Measurements from ENCODE around the gene MAP2K7.
"Not testable (repeated sequence)": the region's sequence is repeated elsewhere in the genome, so short reads cannot be mapped to it uniquely, and the experiment has no call there.

MAP2K7 gene

DNA sequence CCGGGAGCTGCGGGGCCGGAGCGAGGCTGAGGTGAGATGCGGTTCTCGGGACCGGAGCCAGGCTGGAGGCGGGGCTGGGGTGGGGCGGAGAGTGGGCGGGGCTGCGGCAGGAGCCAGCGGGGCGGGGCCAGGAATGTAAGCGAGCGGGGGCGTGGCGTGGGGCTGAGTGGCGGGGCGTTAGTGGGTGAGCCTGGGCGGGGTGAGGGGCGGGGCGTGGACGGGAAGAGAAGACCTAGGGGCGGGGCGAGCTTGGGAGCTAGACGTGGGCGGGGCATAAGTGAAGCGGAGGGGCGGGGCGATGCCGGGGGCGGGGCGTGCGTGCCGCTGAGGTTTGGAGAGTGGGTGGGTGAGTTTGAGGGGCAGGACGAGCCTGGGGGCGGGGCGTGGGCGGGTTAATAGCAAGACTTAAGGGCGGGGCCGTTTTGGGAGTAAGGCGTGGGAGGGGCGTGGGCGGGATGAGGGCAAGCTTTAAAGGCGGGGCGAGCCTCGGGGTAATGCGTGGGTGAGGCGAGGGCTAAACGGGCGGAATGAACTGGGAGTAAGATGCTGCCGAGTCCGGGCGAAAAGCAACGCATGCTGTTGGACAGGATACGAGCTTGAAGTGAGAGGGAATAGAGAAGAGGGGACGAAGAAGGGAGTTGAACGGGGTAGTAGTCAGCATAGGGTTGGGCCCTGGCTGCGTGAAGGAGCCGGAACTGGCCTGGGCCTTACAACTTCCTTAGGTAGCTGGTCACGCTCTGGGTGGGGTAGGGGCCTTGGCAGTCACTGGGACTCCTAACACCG is 17.0 kb downstream of the MAP2K7 start:
- DNase-seq (ENCODE audit: low read depth), result peak; percentile 61

- no peak for DNase-seq (ENCODE audit: low read depth)
Observed at GRCh38 chr19:7921302-7921966, 17.8 kb downstream of the MAP2K7 start.

GRCh38 chr19:7921967-7922835 is 18.5 kb downstream of the MAP2K7 start:
- no peak for DNase-seq (ENCODE audit: low read depth)

- no peak for DNase-seq (ENCODE audit: low read depth)
Observed at GRCh38 chr19:7922836-7923195, 19.1 kb downstream of the MAP2K7 start.

DNA sequence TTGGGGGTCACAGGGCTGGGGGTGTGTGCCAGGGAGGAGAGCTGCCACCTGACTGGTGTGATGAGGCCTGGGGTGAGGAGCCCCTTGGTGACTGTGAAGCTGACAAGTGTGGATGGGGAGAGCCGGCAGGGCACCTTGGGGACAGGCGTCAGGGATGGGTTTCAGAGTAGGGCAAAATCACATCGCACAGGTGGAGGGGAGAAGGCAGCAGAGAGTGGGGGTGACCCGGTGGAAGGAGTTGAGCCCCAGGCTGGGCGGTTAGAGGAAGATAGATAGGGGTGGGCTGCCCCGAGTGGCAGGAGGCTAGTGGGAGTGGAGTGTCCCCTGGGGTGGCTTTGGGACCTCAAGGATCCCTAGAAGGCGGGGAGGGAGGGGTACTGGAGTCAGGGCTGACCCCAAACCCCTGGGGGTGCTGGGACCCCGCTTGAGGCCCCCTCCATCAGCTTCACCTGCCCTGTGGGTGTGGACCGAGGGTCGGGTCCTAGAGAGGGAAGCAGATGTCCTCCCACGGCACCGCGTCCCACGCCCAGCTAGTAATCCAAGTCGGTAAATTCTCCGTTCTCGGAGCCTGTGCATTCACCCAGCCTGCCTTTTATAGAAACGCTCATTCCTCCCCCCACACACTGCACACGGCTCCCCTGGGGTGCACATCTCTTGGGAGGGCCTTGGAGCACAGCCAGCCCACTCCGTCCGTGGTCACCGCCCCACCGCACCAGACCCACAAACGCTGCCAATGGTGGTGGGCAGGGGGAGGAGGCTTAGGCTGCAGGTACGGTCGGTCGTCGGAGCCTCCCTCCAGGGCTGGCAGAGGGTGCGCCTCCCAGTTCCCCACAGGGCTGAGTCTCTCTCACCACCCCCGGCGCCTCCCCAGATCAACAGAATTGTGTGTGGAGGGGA is 19.9 kb downstream of the MAP2K7 start:
- no peak for DNase-seq (ENCODE audit: low read depth)

DNA sequence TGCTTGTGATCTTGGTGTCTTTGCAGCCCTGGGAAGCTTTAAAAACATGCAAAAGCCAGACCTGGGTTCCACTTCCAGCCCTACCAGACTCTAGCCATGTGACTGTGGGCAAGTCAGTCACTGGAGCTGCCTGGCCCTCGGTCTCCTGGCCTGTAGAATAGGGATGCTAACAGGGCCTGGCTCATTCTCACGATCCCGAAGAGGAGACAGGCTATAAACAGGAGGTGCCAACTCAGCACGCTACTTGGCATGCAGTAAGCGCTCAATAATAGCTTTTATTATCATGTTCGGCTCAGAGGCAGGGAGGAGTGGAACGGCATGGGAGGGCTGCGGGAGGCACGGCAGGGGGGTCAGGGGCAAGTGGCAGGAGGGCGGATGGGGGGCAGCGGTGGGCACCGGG is 20.6 kb downstream of the MAP2K7 start:
- no peak for DNase-seq (ENCODE audit: low read depth)

DNA sequence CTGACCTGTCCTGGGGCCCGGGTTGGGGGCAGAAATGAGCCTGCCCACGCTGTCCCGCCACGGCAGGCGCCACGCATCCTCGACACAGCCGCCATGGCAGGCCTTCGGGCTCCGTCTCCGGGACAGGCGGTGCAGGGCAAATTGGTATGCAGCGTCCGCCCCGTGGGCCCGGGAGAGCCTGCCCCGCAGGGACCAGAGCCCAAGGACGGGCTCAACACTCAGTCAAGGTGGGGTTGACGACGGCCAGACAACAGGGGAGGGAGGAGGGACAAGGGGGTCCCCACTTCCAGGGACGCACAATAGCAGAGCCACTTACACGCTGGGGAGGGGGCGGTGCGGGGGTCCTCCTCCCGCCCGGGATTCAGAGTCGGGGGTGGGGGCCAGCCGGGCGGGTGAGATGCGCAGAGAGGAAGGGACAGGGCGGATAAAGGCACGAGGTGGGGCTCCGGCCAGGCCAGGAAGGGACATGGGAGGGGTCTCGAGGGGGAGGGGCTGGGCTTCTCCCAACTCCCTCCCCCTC is 21.0 kb downstream of the MAP2K7 start:
- no peak for DNase-seq (ENCODE audit: low read depth)

- DNase-seq (ENCODE audit: low read depth), result no peak
Observed at GRCh38 chr19:7925171-7925851, 21.6 kb downstream of the MAP2K7 start.

DNA sequence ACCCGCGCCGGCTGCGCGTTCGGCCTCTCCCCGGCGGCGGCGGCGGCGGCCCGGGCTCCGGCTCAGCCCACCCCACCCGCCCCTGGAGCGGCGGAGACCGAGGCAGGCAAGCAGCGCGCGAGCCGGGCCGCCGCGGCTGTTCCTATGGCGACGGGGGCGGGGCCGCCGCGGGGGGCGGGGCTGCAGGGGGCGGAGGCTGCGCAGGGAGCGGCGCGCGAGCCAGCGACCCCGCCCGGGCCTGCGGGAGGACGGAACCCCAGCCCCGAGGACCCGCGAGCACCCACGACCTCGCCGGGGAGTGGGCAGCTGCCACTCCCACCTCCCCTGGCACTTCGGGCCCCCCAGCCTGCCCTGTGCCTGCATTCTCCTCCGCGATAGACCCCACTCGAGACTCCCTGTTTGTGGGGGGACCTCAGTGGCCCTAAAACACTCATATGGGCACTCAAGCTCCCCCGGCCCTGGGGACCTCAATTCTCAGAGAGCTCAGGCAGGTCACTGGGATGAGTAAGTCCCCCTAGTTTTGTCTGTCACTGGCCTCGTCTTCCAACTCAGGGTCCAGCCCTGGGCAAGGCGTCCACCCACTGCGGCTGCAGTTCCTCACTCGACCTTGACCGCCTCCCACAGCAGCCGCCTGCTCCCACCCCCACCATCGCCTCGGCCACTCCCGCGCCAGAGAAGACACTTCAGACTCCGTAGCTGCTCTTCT is 22.5 kb downstream of the MAP2K7 start, which contains the start of gene CTXN1:
CTXN1 (minus strand) TSS at position 115 of the 706 bp plus-strand sequence. CDS start 597 bp downstream, outside the sequence.
- no peak for DNase-seq (ENCODE audit: low read depth)

- DNase-seq (ENCODE audit: low read depth), result no peak
Observed at GRCh38 chr19:7926727-7927604, 23.3 kb downstream of the MAP2K7 start.

DNA sequence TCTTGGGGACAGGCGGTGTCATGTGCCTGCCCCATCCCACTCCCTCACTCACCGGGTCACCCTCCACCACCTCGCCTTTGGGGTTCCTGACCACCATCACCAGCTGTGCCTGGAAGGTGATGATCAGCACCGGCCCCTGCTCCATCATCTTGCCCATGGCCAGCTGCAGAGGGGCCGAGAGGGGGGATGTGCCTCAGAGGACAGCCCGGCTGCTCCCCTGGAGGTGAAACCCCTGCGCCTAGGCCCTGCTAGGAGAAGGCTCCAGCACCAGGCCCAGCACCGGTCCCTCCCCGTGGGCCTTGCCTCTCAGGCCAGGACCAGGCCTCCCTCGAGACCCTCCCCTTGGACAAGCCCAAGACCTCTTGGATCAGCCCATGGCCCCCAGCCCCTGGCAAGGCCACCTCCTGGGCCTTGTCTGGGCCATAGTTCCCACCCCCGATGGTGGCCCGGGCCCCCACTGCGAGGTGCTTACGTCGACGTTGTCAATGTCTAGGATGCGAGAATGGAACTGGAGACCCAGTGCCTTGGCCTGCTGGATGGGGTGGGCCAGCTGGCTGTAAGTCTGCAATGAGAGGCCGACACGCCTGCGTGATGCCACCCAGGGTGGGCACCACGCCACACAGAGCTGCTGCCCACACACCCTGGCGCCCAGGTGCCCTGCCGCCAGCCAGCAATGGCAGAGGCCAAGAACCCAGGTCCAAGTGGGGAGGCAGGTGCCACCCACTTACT is 24.1 kb downstream of the MAP2K7 start:
- DNase-seq (ENCODE audit: low read depth), result no peak

DNA sequence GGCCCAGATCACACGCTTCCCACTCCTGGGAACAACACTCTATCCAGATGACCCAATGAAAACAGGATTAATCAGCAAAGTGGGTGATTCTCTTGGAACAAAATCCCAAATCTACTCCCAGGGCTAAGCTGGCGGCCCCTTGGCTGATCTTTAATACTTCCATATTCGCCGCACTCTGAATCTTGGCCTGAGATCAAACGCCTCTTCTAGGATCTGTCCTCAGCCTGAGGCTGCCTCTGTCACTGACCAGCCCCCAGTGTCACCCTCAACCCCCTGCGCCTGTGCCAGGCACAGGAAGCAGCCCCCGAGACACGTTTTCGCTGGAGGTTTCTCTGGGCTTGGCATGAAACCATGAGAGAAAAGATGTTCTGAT is 24.6 kb downstream of the MAP2K7 start:
- no peak for DNase-seq (ENCODE audit: low read depth)

DNA sequence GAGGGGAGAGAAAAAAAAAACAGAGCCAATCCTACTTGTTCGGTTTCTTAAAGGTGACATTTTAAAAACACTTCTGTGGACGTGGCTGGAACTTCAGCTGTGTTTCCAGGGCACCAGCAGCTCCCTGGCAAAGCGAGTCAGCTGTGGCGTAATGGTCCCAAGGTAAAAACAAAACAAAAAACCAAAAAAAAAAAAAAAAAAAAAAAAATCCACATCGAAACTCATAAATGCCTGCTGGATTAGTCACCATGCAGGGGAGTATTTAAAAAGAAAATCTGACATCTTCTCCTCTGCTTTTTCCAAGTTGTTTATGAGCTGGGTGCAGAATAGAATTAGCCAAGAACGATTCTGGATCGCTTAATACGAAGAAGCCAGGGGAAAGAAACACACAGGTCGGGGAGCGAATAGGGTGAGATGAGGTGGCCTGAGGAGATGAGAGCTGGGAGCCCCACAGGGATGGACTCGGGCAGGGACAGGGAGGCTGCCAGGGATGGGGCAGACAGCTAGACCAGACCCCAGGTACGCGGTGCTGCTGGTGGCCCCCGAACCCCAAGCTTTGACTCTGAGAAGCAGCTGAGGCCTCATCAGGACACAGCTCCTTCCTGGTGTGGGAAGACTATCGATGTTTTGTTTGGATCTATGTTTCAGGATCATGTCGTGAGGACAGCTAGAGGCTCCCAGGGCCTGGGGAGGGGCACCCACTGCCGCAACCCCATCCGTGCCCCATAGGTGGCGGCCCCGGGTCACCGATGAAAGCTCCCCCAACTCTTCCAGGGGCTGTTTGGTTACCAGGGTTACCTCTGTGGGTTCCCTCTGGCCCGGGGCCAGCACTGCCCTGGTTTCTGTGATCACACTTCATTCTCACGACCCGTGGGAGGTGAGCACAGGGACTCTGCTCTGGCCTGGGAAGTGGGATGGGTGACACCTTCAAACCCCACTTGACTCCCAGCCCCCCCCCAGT is 25.3 kb downstream of the MAP2K7 start:
- peak; percentile 77 for DNase-seq (ENCODE audit: low read depth)

DNA sequence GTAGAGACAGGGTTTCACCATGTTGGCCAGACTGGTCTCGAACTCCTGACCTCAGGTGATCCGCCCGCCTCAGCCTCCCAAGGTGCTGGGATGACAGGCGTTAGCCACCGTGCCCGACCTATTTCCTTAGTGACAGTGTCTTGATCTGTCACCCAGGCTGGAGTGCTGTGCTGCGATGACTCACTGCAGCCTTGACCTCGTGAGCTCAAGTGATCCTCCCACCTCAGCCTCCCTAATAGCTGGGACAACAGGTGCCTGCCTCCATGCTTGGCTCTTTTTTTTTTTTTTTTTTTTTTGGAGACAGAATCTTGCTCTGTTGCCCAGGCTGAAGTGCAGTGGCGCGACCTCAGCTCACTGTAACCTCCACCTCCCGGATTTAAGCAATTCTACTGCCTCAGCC is 26.4 kb downstream of the MAP2K7 start:
- DNase-seq (ENCODE audit: low read depth), result not testable (repeated sequence)

DNA sequence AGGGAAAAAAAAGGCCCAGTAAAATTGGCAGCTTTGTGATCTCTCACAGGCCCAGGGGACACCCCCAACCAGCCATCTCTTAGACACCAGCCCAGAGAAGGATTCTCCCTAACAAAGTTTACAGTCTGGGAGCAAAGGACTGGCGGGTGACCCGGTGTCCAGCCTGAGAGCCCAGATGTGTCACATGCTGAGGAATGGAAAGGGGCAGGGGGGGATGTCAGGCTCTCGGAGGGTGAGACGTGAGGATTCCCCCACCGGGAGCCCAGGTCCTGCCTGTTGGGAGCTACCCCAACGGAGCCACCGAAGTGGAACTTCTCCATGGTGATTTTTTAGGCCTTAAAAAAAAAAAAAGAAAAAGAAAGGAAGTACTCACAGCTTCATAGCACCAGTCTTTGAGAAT is 27.1 kb downstream of the MAP2K7 start:
- no peak for DNase-seq (ENCODE audit: low read depth)

- no peak for DNase-seq (ENCODE audit: low read depth)
Observed at GRCh38 chr19:7931221-7932061, 27.8 kb downstream of the MAP2K7 start.
